ENCODE data around the gene TNXB. TPM values are rescaled to one million over a fixed set of nuclear protein-coding genes. Genes with fewer than 3 reads are reported as not detected.

The TNXB gene
- total and polyA plus RNA-seq, 9 of the 15 experiments (the other 6 are each of a cell fraction or from before 2014, with no cell fraction given) = 0.14 to 28.1 (median 12.4) TPM

- DNase-seq (ENCODE audit: extremely low read depth in 1 of 4, low spot score in 3 of 4) = peak in 1 of 4 experiments; percentile 49
- no peaks in the 10 kb centered on the region for H4K20me1 ChIP-seq (replicated peaks; ENCODE audit: control insufficient read depth, insufficient read depth, low read length)
- peak overlapping the region; percentile 90 to 94; a peak in 3 of 4 replicates for H3K9ac ChIP-seq (ENCODE audit: insufficient read depth in 1 of 2, low read depth in 2 of 2, low read length in 2 of 2)
- H3K4me1 ChIP-seq (replicated peaks in 1 of 2; ENCODE audit: control insufficient read depth in 2 of 2, insufficient read depth in 2 of 2, low read length in 2 of 2) = peaks cover 25 to 28% of the 10 kb centered on the region in 2 experiments
- 0 out of 2 replicates have a peak overlapping the region, but pooled peaks have one; percentile 11 for H2AFZ ChIP-seq (ENCODE audit: low read depth, low read length)
- ChIA-PET CTCF (ENCODE audit: low intra/inter-chr PET ratio) (no interaction called here), POLR2A (interaction anchor here (2.0 to 3.3 kb wide), 2 partner anchors 8 to 51 kb away, joined by 9 to 11 read pairs; partner anchors contain the start of gene RNF5)
- in situ Hi-C loops (cut with MboI) (no loop called here), intact Hi-C loops (cut with micrococcal nuclease) (no loop called here)
- peak overlapping the region; percentile 91 for H3K4me3 ChIP-seq
- H3K9me3 ChIP-seq (replicated peaks; ENCODE audit: control insufficient read depth, insufficient read depth, low read depth, low read length) = no peaks in the 10 kb centered on the region
- H3K36me3 ChIP-seq (ENCODE audit: control insufficient read depth, insufficient read depth, low read length) = peaks cover 47% of the 10 kb centered on the region; the same call in 2 of the 3 replicates
- no peaks in the 10 kb centered on the region for H3K9me1 ChIP-seq (ENCODE audit: control insufficient read depth, insufficient read depth, low read length)
- H3K4me2 ChIP-seq (ENCODE audit: insufficient read depth, low read length) = peak overlapping the region; percentile 99
- H3K79me2 ChIP-seq (ENCODE audit: control insufficient read depth, insufficient read depth, low read length) = peaks cover 39% of the 10 kb centered on the region
- no TSS peak for BruUV-seq (replicated peaks)
- WGBS (ENCODE audit: insufficient coverage, low coverage, missing lambda C conversion rate) = 23% methylated on average over 8 of the region's 8 CpGs
- no peak for FAIRE-seq
- peak overlapping the region; percentile 86; the same call in 2 of the 3 replicates for H3K27ac ChIP-seq (ENCODE audit: extremely low read depth, low read depth, low read length)
- no peaks in the 10 kb centered on the region for H3K27me3 ChIP-seq (ENCODE audit: control insufficient read depth in 2 of 2, insufficient read depth in 2 of 2, low read length in 2 of 2)
- ATAC-seq = no peak
- TF ChIP-seq CCAR2 (IDR thresholded peaks at IDR 0.05; ENCODE audit: low read depth, low read length) (no peak), ATF3 (IDR thresholded peaks at IDR 0.05) (peak; percentile 56; the same call in 1 of the 2 replicates), ATF3 (CRISPR knock-in tag; conservative IDR thresholded peaks at IDR 0.05) (no peak), MEIS2 (IDR thresholded peaks at IDR 0.05; ENCODE audit: partially characterized antibody) (peak; percentile 59), ZNF639 (CRISPR knock-in tag; conservative IDR thresholded peaks at IDR 0.05 in 1 of 2, IDR thresholded peaks at IDR 0.05 in 1 of 2) (no peak), REST (IDR thresholded peaks at IDR 0.05; ENCODE audit: borderline replicate concordance) (no peak), REST (CRISPR knock-in tag; IDR thresholded peaks at IDR 0.05; ENCODE audit: low read depth) (no peak), ARHGAP35 (IDR thresholded peaks at IDR 0.05; ENCODE audit: partially characterized antibody) (peak; percentile 49), PHTF2 (CRISPR knock-in tag; IDR thresholded peaks at IDR 0.05) (no peak), ZNF324 (CRISPR knock-in tag; IDR thresholded peaks at IDR 0.05) (no peak), CBX3 (IDR thresholded peaks at IDR 0.05; ENCODE audit: borderline replicate concordance in 1 of 2, low read length in 2 of 2) (no peak), STAG1 (CRISPR knock-in tag; IDR thresholded peaks at IDR 0.05; ENCODE audit: borderline replicate concordance) (no peak)
These were observed 17.7 kb upstream of the TNXB start for GRCh38 chr6:32126880-32127279.

All from K562 (cell line).